Loucy (cell line): ENCODE data around the gene TRAF3IP1.

Experiments used
- CTCF ChIP-seq: fragments of 200-600 bp; sonication (generic); conservative IDR thresholded peaks from 2 replicates; pipeline ENCODE4 v1.5.1; 2014; ENCODE audit warnings: mild to moderate bottlenecking, antibody characterized with exemption, low read length
- EZH2phosphoT487 ChIP-seq: fragments of 200-600 bp; IDR thresholded peaks from 2 replicates; pipeline ENCODE4 v1.6.1; 2018; ENCODE audit warnings: antibody characterized with exemption, mild to moderate bottlenecking, moderate library complexity, borderline replicate concordance

GRCh38 chr2:238425979-238426567, 105.8 kb downstream of the TRAF3IP1 start:
- TF ChIP-seq CTCF = peak; percentile 18; the same call in 1 of the 2 replicates
- TF ChIP-seq EZH2phosphoT487 = no peak
